CD14-positive monocyte (primary cell): ENCODE data around the gene PNMA1. TPM values are rescaled to one million over a fixed set of nuclear protein-coding genes. Genes with fewer than 3 reads are reported as not detected.
A peak's percentile ranks its signal among the peaks of the same experiment; 100 is the strongest.

Experiments
- DNase-seq, 3 donors: peaks; one replicate each; pipeline ENCODE4 v3.0.0-alpha.2; 2011 to 2022
- H2AFZ ChIP-seq: 2 replicates; pipeline ENCODE4 v1.6.0; 2012; ENCODE audit warnings: mild to moderate bottlenecking, low read depth, low read length, inconsistent platforms; ENCODE audit not compliant: insufficient read depth, poor library complexity, severe bottlenecking
- H3K27ac ChIP-seq, 2 donors: 1 replicate in 1 of 2; 2 replicates in 1 of 2; pipeline ENCODE4 v1.5.1; 2012 to 2013; ENCODE audit warnings: low read length in 2 of 2, control low read depth in 1 of 2, inconsistent platforms in 1 of 2, low read depth in 1 of 2, mild to moderate bottlenecking in 1 of 2
- H3K27me3 ChIP-seq, 2 donors: one replicate each; pipeline versions ENCODE4 v1.6.0 to v1.6.1; 2011 to 2013; ENCODE audit warnings: low read length in 2 of 2; ENCODE audit not compliant: control insufficient read depth in 2 of 2, insufficient read depth in 2 of 2
- H3K36me3 ChIP-seq, 2 donors: replicated peaks in 1 of 2; 1 replicate in 1 of 2; 2 replicates in 1 of 2; pipeline versions ENCODE4 v1.5.1 to v1.6.1; 2012 to 2013; ENCODE audit warnings: low read length in 2 of 2, control low read depth in 1 of 2, inconsistent platforms in 1 of 2, mild to moderate bottlenecking in 1 of 2; ENCODE audit not compliant: insufficient read depth in 2 of 2, control insufficient read depth in 1 of 2
- H3K4me1 ChIP-seq, 2 donors: 1 replicate in 1 of 2; 2 replicates in 1 of 2; pipeline versions ENCODE4 v1.5.1 to v1.6.1; 2012 to 2013; ENCODE audit warnings: low read length in 2 of 2, control low read depth in 1 of 2, inconsistent platforms in 1 of 2, mild to moderate bottlenecking in 1 of 2, moderate library complexity in 1 of 2; ENCODE audit not compliant: insufficient read depth in 2 of 2, control insufficient read depth in 1 of 2
- H3K4me2 ChIP-seq: replicated peaks from 2 replicates; pipeline ENCODE3; 2012; ENCODE audit warnings: low read length, moderate library complexity, mild to moderate bottlenecking; ENCODE audit not compliant: poor library complexity, severe bottlenecking; ENCODE audit errors: extremely low read depth
- H3K4me3 ChIP-seq, 3 experiments: fragments of 200-600 bp in 1 of 3; sonication (generic) in 1 of 3; replicated peaks in 1 of 3; 1 replicate in 2 of 3; 2 replicates in 1 of 3; pipeline ENCODE4 v1.5.1; 2011 to 2013; ENCODE audit warnings: low read length in 3 of 3, mild to moderate bottlenecking in 3 of 3, control low read depth in 2 of 3, low read depth in 2 of 3, inconsistent platforms in 1 of 3, moderate library complexity in 1 of 3
- H3K79me2 ChIP-seq: 2 replicates; pipeline ENCODE4 v1.6.0; 2012; ENCODE audit warnings: mild to moderate bottlenecking, control low read depth, inconsistent platforms, low read length, moderate library complexity; ENCODE audit not compliant: insufficient read depth
- H3K9ac ChIP-seq: 2 replicates; pipeline ENCODE4 v1.6.0; 2017; ENCODE audit warnings: low read length, mild to moderate bottlenecking; ENCODE audit not compliant: insufficient read depth, poor library complexity, severe bottlenecking
- H3K9me3 ChIP-seq, 2 donors: replicated peaks in 1 of 2; 1 replicate in 1 of 2; 2 replicates in 1 of 2; pipeline versions ENCODE4 v1.5.1 to v1.6.1; 2012 to 2013; ENCODE audit warnings: low read length in 2 of 2, control low read depth in 1 of 2; ENCODE audit not compliant: control insufficient read depth in 1 of 2, insufficient read depth in 1 of 2
- H4K20me1 ChIP-seq: 2 replicates; pipeline ENCODE4 v1.6.0; 2012; ENCODE audit warnings: mild to moderate bottlenecking, low read length, control low read depth, moderate library complexity; ENCODE audit not compliant: insufficient read depth
- H3K27ac Mint-ChIP-seq, 7 donors: one replicate each; pipeline ENCODE4 v1.8.0; 2020; ENCODE audit warnings: mild to moderate bottlenecking in 7 of 7, mixed read lengths in 7 of 7, moderate library complexity in 6 of 7, inconsistent platforms in 2 of 7
- H3K27me3 Mint-ChIP-seq, 3 donors: one replicate each; pipeline ENCODE4 v1.8.0; 2021 to 2022; ENCODE audit warnings: low read depth in 3 of 3, mild to moderate bottlenecking in 3 of 3, mixed read lengths in 3 of 3, moderate library complexity in 3 of 3, inconsistent platforms in 1 of 3
- H3K36me3 Mint-ChIP-seq, 2 donors: one replicate each; pipeline ENCODE4 v1.8.0; 2020; ENCODE audit warnings: mixed read lengths in 2 of 2, inconsistent platforms in 1 of 2, mild to moderate bottlenecking in 1 of 2
- H3K4me1 Mint-ChIP-seq: one replicate; pipeline ENCODE4 v1.8.0; 2020; ENCODE audit warnings: mild to moderate bottlenecking, mixed read lengths
- H3K4me3 Mint-ChIP-seq, 2 donors: one replicate each; pipeline ENCODE4 v1.8.0; 2020; ENCODE audit warnings: mild to moderate bottlenecking in 2 of 2, mixed read lengths in 2 of 2, moderate library complexity in 1 of 2
- H3K9me3 Mint-ChIP-seq, 7 donors: one replicate each; pipeline ENCODE4 v1.8.0; 2020 to 2022; ENCODE audit warnings: mixed read lengths in 7 of 7, mild to moderate bottlenecking in 6 of 7, moderate library complexity in 6 of 7, inconsistent platforms in 2 of 7
- WGBS: methylation state at CpG from one replicate; pipeline ENCODE4 v1.1.5; 2013; ENCODE audit warnings: missing lambda C conversion rate; ENCODE audit not compliant: insufficient coverage; 5-methylcytosine and 5-hydroxymethylcytosine counted together
- intact Hi-C, 2 donors: fragments of 100-400 bp; cut with micrococcal nuclease; formaldehyde crosslinking; loops; one replicate each; pipeline versions ENCODE4 v1.15.0 to v1.15.1; 2023
- polyA plus RNA-seq, 3 donors: library from polyadenylated mRNA; depleted of rRNA in 1 of 3; unstranded in 2 of 3; stranded (reverse) in 1 of 3; fragments of 300-500 nt in 2 of 3; fragments of >200 nt in 1 of 3; fragmentation: Illumina TruSeq in 2 of 3; gene quantifications; 1 replicate in 2 of 3; 2 replicates in 1 of 3; pipeline ENCODE4 v1.2.3, GENCODE V29; 2012 to 2021
- TF ChIP-seq, protein P1 (sequence below): fragments of 200-600 bp; IDR thresholded peaks from one replicate; pipeline ENCODE4 v1.8.0; 2022; ENCODE audit warnings: antibody characterized with exemption, mild to moderate bottlenecking

The PNMA1 gene
- polyA plus RNA-seq, 3 donors = 2.4 to 6.4 (median 4.4) TPM

DNA sequence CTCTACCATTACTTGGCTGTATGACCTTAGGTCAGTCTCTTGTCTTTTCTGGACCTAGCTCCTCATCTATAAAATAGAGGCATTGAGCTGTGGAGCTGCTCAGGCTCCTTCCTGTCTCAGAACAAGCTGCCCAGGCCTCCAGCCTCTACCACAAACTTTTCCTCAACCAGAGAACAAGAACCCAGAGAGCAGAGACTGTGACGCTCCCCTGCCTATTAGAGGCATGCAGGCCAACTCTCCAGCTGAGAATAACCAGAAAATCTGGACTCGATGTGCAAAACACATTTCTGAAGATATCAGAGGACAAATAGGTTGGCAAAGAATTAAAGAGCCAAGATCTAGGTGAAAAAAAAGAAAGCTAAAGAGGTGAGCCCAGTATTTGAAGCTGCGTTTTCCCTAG lies 17.8 kb upstream of the PNMA1 start:
- H3K27ac ChIP-seq = no peak overlapping the region
- 95% methylated on average over 3 of the region's 3 CpGs for WGBS

DNA sequence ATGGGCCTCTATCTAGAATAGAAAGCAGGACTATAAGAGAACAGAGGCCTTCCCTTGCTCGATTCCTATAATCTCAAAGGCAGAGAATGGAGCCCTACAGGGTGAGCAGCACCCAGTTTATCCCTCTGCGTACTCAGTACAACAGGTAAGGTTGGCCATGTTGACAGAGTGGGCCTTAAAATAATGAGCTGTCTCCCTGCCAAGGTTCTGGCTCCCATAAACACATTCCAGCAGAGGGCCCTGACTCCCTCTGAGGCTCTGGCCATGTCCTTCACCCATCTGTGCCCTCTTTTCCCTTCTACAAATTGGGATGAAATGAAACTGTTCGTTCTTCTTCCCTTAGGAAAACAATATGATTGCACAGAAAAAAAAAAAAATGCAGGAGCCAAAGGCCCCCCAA lies 16.9 kb upstream of the PNMA1 start:
- 100% methylated on average over 2 of the region's 3 CpGs for WGBS
- H3K4me3 Mint-ChIP-seq = no peak overlapping the region
- peak overlapping the region in 1 of 7 donors; percentile 40 for H3K27ac Mint-ChIP-seq
- intact Hi-C loops = loop anchor here in 1 of 2 donors (5.0 kb wide), 1 partner anchor 36 kb away; no protein-coding TSS in a partner anchor
- Histone ChIP-seq H3K79me2 (peaks cover 56% of the 10 kb centered on the region), H3K27ac (peak overlapping the region in 1 of 2 donors; percentile 40), H3K36me3 (peaks cover 66 to 88% of the 10 kb centered on the region in 2 donors), H3K4me2 (no peak overlapping the region), H3K9me3 (no peaks in the 10 kb centered on the region), H3K9ac (no peak overlapping the region), H3K4me1 (peaks cover 16 to 28% of the 10 kb centered on the region in 2 donors), H2AFZ (no peak overlapping the region), H3K4me3 (no peak overlapping the region), H4K20me1 (peaks cover 99% of the 10 kb centered on the region), H3K27me3 (no peaks in the 10 kb centered on the region)
- peaks cover 0 to 2% (median 0%) of the 10 kb centered on the region in 3 donors for H3K27me3 Mint-ChIP-seq
- peaks cover 68 to 83% of the 10 kb centered on the region in 2 donors for H3K36me3 Mint-ChIP-seq
- TF ChIP-seq, protein P1, sequence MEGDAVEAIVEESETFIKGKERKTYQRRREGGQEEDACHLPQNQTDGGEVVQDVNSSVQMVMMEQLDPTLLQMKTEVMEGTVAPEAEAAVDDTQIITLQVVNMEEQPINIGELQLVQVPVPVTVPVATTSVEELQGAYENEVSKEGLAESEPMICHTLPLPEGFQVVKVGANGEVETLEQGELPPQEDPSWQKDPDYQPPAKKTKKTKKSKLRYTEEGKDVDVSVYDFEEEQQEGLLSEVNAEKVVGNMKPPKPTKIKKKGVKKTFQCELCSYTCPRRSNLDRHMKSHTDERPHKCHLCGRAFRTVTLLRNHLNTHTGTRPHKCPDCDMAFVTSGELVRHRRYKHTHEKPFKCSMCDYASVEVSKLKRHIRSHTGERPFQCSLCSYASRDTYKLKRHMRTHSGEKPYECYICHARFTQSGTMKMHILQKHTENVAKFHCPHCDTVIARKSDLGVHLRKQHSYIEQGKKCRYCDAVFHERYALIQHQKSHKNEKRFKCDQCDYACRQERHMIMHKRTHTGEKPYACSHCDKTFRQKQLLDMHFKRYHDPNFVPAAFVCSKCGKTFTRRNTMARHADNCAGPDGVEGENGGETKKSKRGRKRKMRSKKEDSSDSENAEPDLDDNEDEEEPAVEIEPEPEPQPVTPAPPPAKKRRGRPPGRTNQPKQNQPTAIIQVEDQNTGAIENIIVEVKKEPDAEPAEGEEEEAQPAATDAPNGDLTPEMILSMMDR = no peak
- H3K4me1 Mint-ChIP-seq = peaks cover 22% of the 10 kb centered on the region
- H3K9me3 Mint-ChIP-seq = peaks cover 0 to 3% (median 0%) of the 10 kb centered on the region in 7 donors
- DNase-seq = no peak

More for the DNA sequence above, 17.8 kb upstream of the PNMA1 start:
- TF ChIP-seq, protein P1 = no peak
- peak overlapping the region in 6 of 7 donors; percentile 1 to 72 (median 57) for H3K27ac Mint-ChIP-seq
- peaks cover 0 to 3% (median 0%) of the 10 kb centered on the region in 7 donors for H3K9me3 Mint-ChIP-seq
- H3K27me3 Mint-ChIP-seq = peaks cover 0 to 5% (median 0%) of the 10 kb centered on the region in 3 donors
- peaks cover 61% of the 10 kb centered on the region for H3K79me2 ChIP-seq
- peaks cover 64 to 88% of the 10 kb centered on the region in 2 donors for H3K36me3 ChIP-seq
- peaks cover 68 to 85% of the 10 kb centered on the region in 2 donors for H3K36me3 Mint-ChIP-seq
- no peak for DNase-seq
- no peak overlapping the region for H2AFZ ChIP-seq
- no peak overlapping the region for H3K9ac ChIP-seq
- no peak overlapping the region for H3K4me3 Mint-ChIP-seq
- H3K4me1 Mint-ChIP-seq = peaks cover 20% of the 10 kb centered on the region
- H3K4me2 ChIP-seq = no peak overlapping the region
- H4K20me1 ChIP-seq = peaks cover 99% of the 10 kb centered on the region
- H3K4me3 ChIP-seq = no peak overlapping the region
- no peaks in the 10 kb centered on the region for H3K27me3 ChIP-seq
- peaks cover 12 to 23% of the 10 kb centered on the region in 2 donors for H3K4me1 ChIP-seq
- no peaks in the 10 kb centered on the region for H3K9me3 ChIP-seq
- intact Hi-C loops = loop anchor here in 1 of 2 donors (5.0 kb wide), 1 partner anchor 35 kb away; no protein-coding TSS in a partner anchor
